ENCODE measurements around the gene NR2F2.

NR2F2 gene
- 0.24 to 0.72 (median 0.28) reads per million in 4 experiments for total RNA-seq

- no peak for DNase-seq
Observed at GRCh38 chr15:96330450-96331143, at the start of gene NR2F2. TSS of gene NR2F2 (plus strand) at chr15:96330700. CDS start at chr15:96332106, 1,406 bp downstream.

- no peak for DNase-seq
Observed at GRCh38 chr15:96285305-96285704, 45.2 kb upstream of the NR2F2 start.

GRCh38 chr15:96285729-96286254 is 44.7 kb upstream of the NR2F2 start:
- DNase-seq, result no peak

GRCh38 chr15:96290679-96291078 is 39.8 kb upstream of the NR2F2 start:
- DNase-seq, result no peak

GRCh38 chr15:96292635-96293034 is 37.9 kb upstream of the NR2F2 start:
- no peak for DNase-seq

GRCh38 chr15:96293441-96293840 is 37.1 kb upstream of the NR2F2 start:
- no peak for DNase-seq

- DNase-seq, result no peak
Observed at GRCh38 chr15:96294766-96295165, 35.7 kb upstream of the NR2F2 start.

- DNase-seq, result no peak
Observed at GRCh38 chr15:96296264-96296663, 34.2 kb upstream of the NR2F2 start.

- DNase-seq, result no peak
Observed at GRCh38 chr15:96297783-96298182, 32.7 kb upstream of the NR2F2 start.

- DNase-seq, result no peak
Observed at GRCh38 chr15:96298217-96298616, 32.3 kb upstream of the NR2F2 start.

- DNase-seq, result no peak
Observed at GRCh38 chr15:96300836-96301235, 29.7 kb upstream of the NR2F2 start.

GRCh38 chr15:96303503-96304056 is 26.9 kb upstream of the NR2F2 start:
- no peak for DNase-seq

GRCh38 chr15:96304839-96305238 is 25.7 kb upstream of the NR2F2 start:
- no peak for DNase-seq

GRCh38 chr15:96306321-96306720 is 24.2 kb upstream of the NR2F2 start:
- no peak for DNase-seq

GRCh38 chr15:96307856-96308394 is 22.6 kb upstream of the NR2F2 start:
- no peak for DNase-seq

- no peak for DNase-seq
Observed at GRCh38 chr15:96309143-96309660, 21.3 kb upstream of the NR2F2 start.

GRCh38 chr15:96311256-96311955 is 19.1 kb upstream of the NR2F2 start:
- no peak for DNase-seq

- DNase-seq, result no peak
Observed at GRCh38 chr15:96311956-96312294, 18.6 kb upstream of the NR2F2 start.

- DNase-seq, result no peak
Observed at GRCh38 chr15:96312641-96313335, 17.7 kb upstream of the NR2F2 start.

GRCh38 chr15:96314518-96314917 is 16.0 kb upstream of the NR2F2 start:
- DNase-seq, result no peak

- no peak for DNase-seq
Observed at GRCh38 chr15:96314963-96315362, 15.5 kb upstream of the NR2F2 start.

- no peak for DNase-seq
Observed at GRCh38 chr15:96316953-96317629, 13.4 kb upstream of the NR2F2 start.

Data from effector CD8-positive, alpha-beta T cell (primary cell).